GM10266 (cell line): ENCODE data around the gene ARV1.

ENCODE experiments used
- DNase-seq: peaks from one replicate; pipeline ENCODE4 v3.0.0; 2012; ENCODE audit errors: extremely low spot score
- TF ChIP-seq, protein P1 (sequence below): IDR thresholded peaks from 2 replicates; pipeline ENCODE4 v1.5.1; 2012; ENCODE audit warnings: mild to moderate bottlenecking, low read depth; ENCODE audit not compliant: control insufficient read depth, insufficient read depth; ENCODE audit errors: missing control alignments

Gene ARV1

DNA sequence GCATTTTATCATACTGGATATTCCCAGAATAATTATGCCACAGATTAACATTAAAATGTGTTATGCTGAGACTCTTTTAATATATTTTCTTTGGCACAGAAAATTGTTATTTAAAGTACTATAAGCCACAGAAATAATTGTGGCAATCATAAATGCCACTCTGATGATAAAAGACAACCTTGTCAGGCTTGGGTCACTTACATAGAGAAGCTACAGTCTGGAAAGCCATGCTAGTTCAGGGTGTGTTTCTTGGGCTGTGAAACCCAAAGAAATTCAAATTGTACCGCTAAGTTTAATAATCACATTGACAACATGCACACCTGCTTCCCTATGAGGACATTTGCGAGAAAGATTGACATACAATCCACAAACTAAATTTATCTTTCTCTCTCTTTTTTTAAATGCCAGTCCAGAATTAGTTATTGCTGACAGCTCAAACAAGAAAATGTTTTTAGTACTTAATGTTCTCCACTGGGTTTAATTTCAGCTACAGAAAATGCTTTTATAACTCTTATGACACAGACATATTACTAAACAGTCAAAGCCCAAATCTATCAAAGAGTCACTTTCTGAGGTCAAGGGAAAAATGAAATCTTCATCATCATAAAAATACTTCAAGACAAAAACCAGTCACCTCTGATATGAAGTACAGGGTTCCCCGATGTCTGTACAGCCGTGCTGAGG lies 38.9 kb upstream of the ARV1 start:
- TF ChIP-seq, protein P1, sequence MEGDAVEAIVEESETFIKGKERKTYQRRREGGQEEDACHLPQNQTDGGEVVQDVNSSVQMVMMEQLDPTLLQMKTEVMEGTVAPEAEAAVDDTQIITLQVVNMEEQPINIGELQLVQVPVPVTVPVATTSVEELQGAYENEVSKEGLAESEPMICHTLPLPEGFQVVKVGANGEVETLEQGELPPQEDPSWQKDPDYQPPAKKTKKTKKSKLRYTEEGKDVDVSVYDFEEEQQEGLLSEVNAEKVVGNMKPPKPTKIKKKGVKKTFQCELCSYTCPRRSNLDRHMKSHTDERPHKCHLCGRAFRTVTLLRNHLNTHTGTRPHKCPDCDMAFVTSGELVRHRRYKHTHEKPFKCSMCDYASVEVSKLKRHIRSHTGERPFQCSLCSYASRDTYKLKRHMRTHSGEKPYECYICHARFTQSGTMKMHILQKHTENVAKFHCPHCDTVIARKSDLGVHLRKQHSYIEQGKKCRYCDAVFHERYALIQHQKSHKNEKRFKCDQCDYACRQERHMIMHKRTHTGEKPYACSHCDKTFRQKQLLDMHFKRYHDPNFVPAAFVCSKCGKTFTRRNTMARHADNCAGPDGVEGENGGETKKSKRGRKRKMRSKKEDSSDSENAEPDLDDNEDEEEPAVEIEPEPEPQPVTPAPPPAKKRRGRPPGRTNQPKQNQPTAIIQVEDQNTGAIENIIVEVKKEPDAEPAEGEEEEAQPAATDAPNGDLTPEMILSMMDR, result no peak
- DNase-seq, result no peak

DNA sequence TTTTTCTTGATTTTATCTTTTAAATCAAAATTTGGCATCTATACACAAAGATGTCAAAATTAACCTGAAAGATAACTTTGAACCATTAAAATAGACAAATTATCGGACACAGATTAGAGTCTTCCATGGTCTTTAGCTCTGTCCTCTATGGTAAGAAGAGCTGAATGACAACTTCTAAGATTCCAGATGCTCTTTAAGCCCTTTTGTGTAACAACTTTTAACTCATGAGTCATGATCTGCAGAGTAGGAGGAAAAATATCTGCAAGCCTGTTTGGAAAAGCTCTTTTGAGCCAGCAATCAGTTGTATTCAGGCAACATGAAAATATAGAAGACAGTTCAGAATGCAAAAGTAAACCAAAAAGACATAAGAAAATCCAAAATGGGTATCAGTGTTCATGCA lies 38.0 kb upstream of the ARV1 start:
- no peak for DNase-seq
- TF ChIP-seq, protein P1, result no peak

DNA sequence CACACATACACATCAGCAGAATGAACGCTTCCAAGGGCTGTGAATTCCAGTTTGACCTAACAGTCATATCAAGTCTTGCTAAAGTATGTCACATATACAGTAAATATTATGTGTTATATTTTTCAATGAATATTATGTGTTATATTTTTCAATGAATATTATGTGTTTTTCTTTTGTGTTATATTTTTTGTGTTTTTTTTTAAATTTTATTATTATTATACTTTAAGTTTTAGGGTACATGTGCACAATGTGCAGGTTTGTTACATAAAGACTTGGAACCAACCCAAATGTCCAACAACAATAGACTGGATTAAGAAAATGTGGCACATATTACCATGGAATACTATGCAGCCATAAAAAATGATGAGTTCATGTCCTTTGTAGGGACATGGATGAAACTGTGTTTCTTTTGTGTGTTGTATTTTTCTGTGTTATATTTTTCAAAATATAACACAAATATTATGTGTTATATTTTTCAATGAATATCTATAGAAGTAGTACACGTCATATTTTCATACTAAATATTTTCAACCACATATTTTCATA lies 35.8 kb upstream of the ARV1 start:
- TF ChIP-seq, protein P1, result no peak
- DNase-seq, result no peak

DNA sequence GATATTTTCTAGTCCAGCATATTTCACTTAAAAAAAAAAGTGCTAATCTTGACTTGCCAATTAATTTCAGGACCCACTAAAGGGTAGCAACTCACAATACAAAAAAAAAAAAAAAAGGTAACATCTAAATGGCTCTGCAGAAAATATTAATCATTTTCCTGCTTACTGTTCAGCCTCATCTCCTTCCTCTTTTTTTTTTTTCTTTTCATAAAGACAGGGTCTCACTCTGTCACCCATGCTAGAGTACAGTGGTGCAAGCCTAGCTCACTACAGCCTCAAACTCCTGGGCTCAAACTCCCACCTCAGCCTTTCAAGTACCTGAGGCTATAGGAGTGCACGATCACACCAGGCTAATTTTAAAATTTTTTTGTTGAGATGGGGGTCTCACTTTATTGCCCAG lies 30.6 kb upstream of the ARV1 start:
- no peak for DNase-seq
- TF ChIP-seq, protein P1, result no peak

DNA sequence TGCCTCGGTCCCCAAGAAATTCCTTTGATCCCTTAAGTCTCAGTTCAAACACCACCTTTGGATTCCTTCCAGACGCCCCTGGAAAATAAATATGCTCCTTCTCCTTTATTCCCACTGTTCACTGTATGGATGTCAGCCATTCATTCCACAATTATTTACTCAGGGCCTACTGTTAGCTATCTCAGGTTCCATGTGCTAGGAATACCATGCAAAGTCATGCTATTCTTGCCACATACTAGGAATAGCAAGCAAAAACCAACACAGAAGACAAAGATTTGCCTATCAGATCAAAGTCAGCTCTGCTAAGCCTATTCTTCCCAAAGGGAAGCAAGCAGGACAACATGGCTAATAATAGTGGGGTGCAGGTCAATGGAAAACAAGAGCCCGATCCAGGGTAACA lies 30.0 kb upstream of the ARV1 start:
- TF ChIP-seq, protein P1, result no peak

DNA sequence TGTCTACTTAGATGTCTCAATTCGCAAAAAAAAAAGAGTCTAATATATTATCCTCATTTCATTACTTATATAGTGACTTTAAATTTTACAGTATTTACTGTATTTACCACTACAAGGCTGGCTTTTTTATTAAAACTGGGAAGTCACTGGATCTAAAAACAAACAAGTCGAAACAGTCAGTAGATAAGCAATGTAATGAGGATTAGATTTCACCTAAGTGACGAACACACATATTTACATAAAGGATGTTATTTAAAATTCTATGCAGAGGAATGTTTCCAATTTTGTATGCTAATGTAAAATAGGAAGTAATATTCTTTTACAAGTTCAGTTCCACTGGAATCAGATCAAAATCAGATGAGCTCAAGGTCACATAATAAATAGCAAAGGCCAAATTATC lies 28.5 kb upstream of the ARV1 start:
- no peak for DNase-seq
- TF ChIP-seq, protein P1, result no peak

More for the DNA sequence above, 30.0 kb upstream of the ARV1 start:
- DNase-seq, result no peak

DNA sequence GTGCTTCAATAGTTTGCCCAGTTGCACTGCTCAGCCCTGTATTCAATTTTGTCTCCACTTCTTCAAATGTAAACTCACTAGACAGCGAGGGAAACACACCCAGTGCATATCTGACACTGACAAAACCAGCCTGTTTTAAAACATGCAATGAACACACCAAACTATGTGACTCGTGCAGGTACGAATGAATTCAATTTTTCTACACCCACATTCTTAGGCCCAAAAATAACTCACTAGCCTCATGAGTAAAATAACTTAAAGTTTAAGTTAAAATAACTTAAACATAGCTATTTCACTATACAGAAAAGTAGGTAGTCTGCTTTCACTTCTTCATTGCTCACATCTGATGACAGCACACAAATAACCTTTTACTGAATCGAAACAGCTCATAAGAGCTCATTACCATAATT lies 21.3 kb upstream of the ARV1 start:
- DNase-seq, result peak; percentile 40
- TF ChIP-seq, protein P1, result no peak
